Parathyroid adenoma (tissue), 2 donors: ENCODE results near the gene RSPH6A.

ENCODE experiments used
- H2AFZ ChIP-seq: fragments of 300-600 bp; sonication (generic); one replicate; pipeline ENCODE4 v1.7.0; 2017; ENCODE audit warnings: antibody characterized with exemption, mild to moderate bottlenecking
- H3K27ac ChIP-seq: fragments of 300-600 bp; sonication (generic); one replicate; pipeline ENCODE4 v1.7.0; 2017
- H3K27me3 ChIP-seq: fragments of 300-600 bp; sonication (generic); one replicate; pipeline ENCODE4 v1.7.0; 2017; ENCODE audit warnings: low read length; ENCODE audit not compliant: control insufficient read depth, insufficient read depth
- H3K36me3 ChIP-seq: fragments of 300-600 bp; sonication (generic); one replicate; pipeline ENCODE4 v1.7.0; 2017; ENCODE audit warnings: low read length; ENCODE audit not compliant: control insufficient read depth, insufficient read depth
- H3K4me1 ChIP-seq: fragments of 300-600 bp; sonication (generic); one replicate; pipeline ENCODE4 v1.7.0; 2017; ENCODE audit warnings: control low read depth
- H3K4me2 ChIP-seq: fragments of 300-600 bp; sonication (generic); one replicate; pipeline ENCODE4 v1.7.0; 2017; ENCODE audit warnings: low read length
- H3K4me3 ChIP-seq: fragments of 300-600 bp; sonication (generic); one replicate; pipeline ENCODE4 v1.7.0; 2017; ENCODE audit warnings: low read depth, low read length
- H3K79me2 ChIP-seq: fragments of 300-600 bp; sonication (generic); one replicate; pipeline ENCODE4 v1.7.0; 2017; ENCODE audit warnings: control low read depth
- H3K9ac ChIP-seq: fragments of 300-600 bp; sonication (generic); one replicate; pipeline ENCODE4 v1.7.0; 2017; ENCODE audit warnings: mild to moderate bottlenecking
- H3K9me3 ChIP-seq: fragments of 300-600 bp; sonication (generic); one replicate; pipeline ENCODE4 v1.7.0; 2017; ENCODE audit warnings: low read length; ENCODE audit not compliant: control insufficient read depth
- TF ChIP-seq, protein P1 (sequence below): fragments of 300-600 bp; sonication (generic); IDR thresholded peaks from one replicate; pipeline ENCODE4 v1.7.0; 2017; ENCODE audit warnings: antibody characterized with exemption, mild to moderate bottlenecking
- donor health status: primary hyperparathyroidism.

RSPH6A gene

GRCh38 chr19:45819769-45820168, 4.7 kb upstream of the RSPH6A start:
- no peak overlapping the region for H2AFZ ChIP-seq
- no peak overlapping the region for H3K27ac ChIP-seq
- no peak overlapping the region for H3K4me3 ChIP-seq
- H3K79me2 ChIP-seq = no peaks in the 10 kb centered on the region
- TF ChIP-seq, protein P1, sequence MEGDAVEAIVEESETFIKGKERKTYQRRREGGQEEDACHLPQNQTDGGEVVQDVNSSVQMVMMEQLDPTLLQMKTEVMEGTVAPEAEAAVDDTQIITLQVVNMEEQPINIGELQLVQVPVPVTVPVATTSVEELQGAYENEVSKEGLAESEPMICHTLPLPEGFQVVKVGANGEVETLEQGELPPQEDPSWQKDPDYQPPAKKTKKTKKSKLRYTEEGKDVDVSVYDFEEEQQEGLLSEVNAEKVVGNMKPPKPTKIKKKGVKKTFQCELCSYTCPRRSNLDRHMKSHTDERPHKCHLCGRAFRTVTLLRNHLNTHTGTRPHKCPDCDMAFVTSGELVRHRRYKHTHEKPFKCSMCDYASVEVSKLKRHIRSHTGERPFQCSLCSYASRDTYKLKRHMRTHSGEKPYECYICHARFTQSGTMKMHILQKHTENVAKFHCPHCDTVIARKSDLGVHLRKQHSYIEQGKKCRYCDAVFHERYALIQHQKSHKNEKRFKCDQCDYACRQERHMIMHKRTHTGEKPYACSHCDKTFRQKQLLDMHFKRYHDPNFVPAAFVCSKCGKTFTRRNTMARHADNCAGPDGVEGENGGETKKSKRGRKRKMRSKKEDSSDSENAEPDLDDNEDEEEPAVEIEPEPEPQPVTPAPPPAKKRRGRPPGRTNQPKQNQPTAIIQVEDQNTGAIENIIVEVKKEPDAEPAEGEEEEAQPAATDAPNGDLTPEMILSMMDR = no peak
- no peak overlapping the region for H3K9ac ChIP-seq
- H3K9me3 ChIP-seq = no peaks in the 10 kb centered on the region
- no peaks in the 10 kb centered on the region for H3K36me3 ChIP-seq
- no peak overlapping the region for H3K4me2 ChIP-seq
- no peaks in the 10 kb centered on the region for H3K27me3 ChIP-seq
- no peaks in the 10 kb centered on the region for H3K4me1 ChIP-seq

DNA sequence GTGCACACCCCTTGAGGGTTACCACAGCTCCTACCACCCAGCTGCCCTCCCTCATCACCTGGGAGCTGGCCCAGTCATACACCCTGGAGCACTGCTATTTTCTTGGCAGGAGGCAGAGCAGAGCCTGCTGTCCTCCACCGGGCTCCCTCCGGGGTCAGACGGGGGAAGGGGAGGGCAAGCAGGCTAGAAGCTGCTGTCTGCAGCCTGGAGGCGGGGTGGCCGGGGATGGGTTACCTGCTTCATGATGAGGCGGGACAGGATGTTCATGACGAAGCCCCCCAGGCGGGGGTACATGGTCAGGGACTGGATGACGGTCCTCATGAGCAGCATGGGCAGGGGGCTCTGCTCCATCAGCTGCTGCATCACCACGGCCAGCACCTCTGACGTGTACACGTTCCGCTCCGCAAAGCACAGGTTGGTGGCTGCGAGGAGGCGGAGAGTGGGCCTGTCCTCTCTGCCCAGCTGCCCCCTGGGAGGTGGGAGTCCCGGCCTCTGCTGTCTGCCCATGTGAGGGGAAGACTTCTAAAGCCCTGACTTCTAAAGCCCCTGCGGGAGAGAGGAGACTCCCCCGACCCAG, 2.7 kb upstream of the RSPH6A start:
- no peak overlapping the region for H3K9ac ChIP-seq
- H3K4me3 ChIP-seq = no peak overlapping the region
- no peaks in the 10 kb centered on the region for H3K27me3 ChIP-seq
- no peaks in the 10 kb centered on the region for H3K79me2 ChIP-seq
- no peak overlapping the region for H3K4me2 ChIP-seq
- H3K27ac ChIP-seq = no peak overlapping the region
- TF ChIP-seq, protein P1 = no peak
- H2AFZ ChIP-seq = no peak overlapping the region
- no peaks in the 10 kb centered on the region for H3K9me3 ChIP-seq
- no peaks in the 10 kb centered on the region for H3K4me1 ChIP-seq
- H3K36me3 ChIP-seq = no peaks in the 10 kb centered on the region

DNA sequence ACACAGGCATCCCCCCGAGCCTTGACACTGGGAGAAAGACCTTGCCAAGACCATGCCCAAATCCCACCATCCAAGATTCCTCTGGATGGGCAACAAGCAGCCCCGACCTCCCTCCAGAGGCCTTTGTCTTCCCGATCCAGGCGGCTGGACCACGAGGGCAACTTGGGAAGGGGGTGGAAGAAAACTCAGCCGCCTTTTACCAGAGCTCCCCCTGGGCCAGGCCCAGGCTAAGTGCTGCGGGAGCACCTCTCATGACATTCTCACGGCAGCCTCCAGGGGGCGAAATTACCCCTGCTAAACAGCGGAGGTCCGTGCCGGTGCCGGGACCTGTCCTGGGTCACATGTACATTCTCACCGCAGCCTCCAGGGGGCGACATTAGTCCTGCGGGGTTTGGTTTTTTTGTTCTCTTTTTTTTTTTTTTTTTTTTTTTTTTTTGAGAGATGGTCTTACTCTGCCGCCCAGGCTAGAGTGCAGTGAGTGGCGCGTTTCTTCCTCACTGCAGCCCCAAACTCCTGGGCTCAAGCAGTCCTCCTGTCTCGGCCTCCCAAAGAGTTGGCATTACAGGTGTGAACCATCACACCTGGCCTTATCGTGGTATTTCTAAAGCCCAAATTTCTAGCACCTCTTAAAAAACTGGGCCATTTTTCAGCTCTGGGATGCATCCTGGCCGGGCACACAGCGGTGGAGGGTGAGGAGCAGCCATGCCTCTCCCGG, 2.1 kb upstream of the RSPH6A start:
- no peak overlapping the region for H3K27ac ChIP-seq

GRCh38 chr19:45816236-45817009, 1.3 kb upstream of the RSPH6A start:
- Histone ChIP-seq H3K36me3 (no peaks in the 10 kb centered on the region), H3K4me3 (peak overlapping the region; percentile 74), H3K9ac (no peak overlapping the region), H3K27me3 (no peaks in the 10 kb centered on the region), H2AFZ (no peak overlapping the region), H3K79me2 (no peaks in the 10 kb centered on the region), H3K9me3 (no peaks in the 10 kb centered on the region), H3K4me1 (no peaks in the 10 kb centered on the region), H3K27ac (no peak overlapping the region), H3K4me2 (peak overlapping the region; percentile 90)
- TF ChIP-seq, protein P1 = no peak

More for the DNA sequence above, 2.1 kb upstream of the RSPH6A start:
- peak overlapping the region; percentile 28 for H3K4me3 ChIP-seq
- no peaks in the 10 kb centered on the region for H3K27me3 ChIP-seq
- no peaks in the 10 kb centered on the region for H3K9me3 ChIP-seq
- H3K36me3 ChIP-seq = no peaks in the 10 kb centered on the region
- H2AFZ ChIP-seq = no peak overlapping the region
- H3K9ac ChIP-seq = no peak overlapping the region
- TF ChIP-seq, protein P1 = peak; percentile 96
- no peaks in the 10 kb centered on the region for H3K4me1 ChIP-seq
- peak overlapping the region; percentile 33 for H3K4me2 ChIP-seq
- H3K79me2 ChIP-seq = no peaks in the 10 kb centered on the region
